WTC11 (cell line): ENCODE data around the gene POMT1. TPM values are rescaled to one million over a fixed set of nuclear protein-coding genes. Genes with fewer than 3 reads are reported as not detected.

Source experiments
- ATAC-seq: fragments of 200-7000 bp; cut with Tn5 transposase; 2 replicates; pipeline ENCODE4 v1.10.0; 2021; ENCODE audit warnings: mild to moderate bottlenecking, moderate library complexity
- CTCF ChIA-PET: fragments of 300-600 bp; sonication (Branson Sonifier 250); formaldehyde crosslinking; loops from one replicate; lab custom pipeline; 2021; ENCODE audit warnings: antibody characterized with exemption; lab: Charles Lee
- POLR2A ChIA-PET: fragments of 350-600 bp; sonication (Branson Sonifier 250); formaldehyde crosslinking; loops from one replicate; lab custom pipeline; 2021; ENCODE audit warnings: antibody characterized with exemption; lab: Charles Lee
- DNase-seq: peaks from one replicate; pipeline ENCODE4 v3.0.0; 2021; ENCODE audit warnings: low spot score
- H3K27ac Mint-ChIP-seq: 2 replicates; pipeline ENCODE4 v1.8.0; 2021; ENCODE audit warnings: mixed read lengths
- H3K27me3 Mint-ChIP-seq: 2 replicates; pipeline ENCODE4 v1.8.0; 2021; ENCODE audit warnings: low read depth, mild to moderate bottlenecking, moderate library complexity, mixed read lengths
- H3K36me3 Mint-ChIP-seq: 2 replicates; pipeline ENCODE4 v1.8.0; 2021; ENCODE audit warnings: mixed read lengths
- H3K4me1 Mint-ChIP-seq: 2 replicates; pipeline ENCODE4 v1.8.0; 2022; ENCODE audit warnings: mixed read lengths
- H3K4me3 Mint-ChIP-seq: 2 replicates; pipeline ENCODE4 v1.8.0; 2021; ENCODE audit warnings: mild to moderate bottlenecking, moderate library complexity, mixed read lengths
- H3K9me3 Mint-ChIP-seq: 2 replicates; pipeline ENCODE4 v1.8.0; 2021; ENCODE audit warnings: mixed read lengths
- ATF1 ChIP-seq: sonication (generic); formaldehyde crosslinking; IDR thresholded peaks from 2 replicates; pipeline ENCODE4 v1.8.1; 2023; ENCODE audit warnings: mild to moderate bottlenecking, moderate library complexity, missing genetic modification reagents
- ETV6 ChIP-seq: sonication (generic); formaldehyde crosslinking; IDR thresholded peaks from 2 replicates; pipeline ENCODE4 v1.8.1; 2022; ENCODE audit warnings: mild to moderate bottlenecking, missing genetic modification reagents
- FOXJ3 ChIP-seq: sonication (generic); formaldehyde crosslinking; IDR thresholded peaks from 2 replicates; pipeline ENCODE4 v1.9.0; 2021; ENCODE audit warnings: missing genetic modification reagents, mild to moderate bottlenecking, borderline replicate concordance
- NFE2L1 ChIP-seq: sonication (generic); formaldehyde crosslinking; IDR thresholded peaks from 2 replicates; pipeline ENCODE4 v1.8.1; 2023; ENCODE audit warnings: missing genetic modification reagents
- NR1H2 ChIP-seq: sonication (generic); formaldehyde crosslinking; IDR thresholded peaks from 2 replicates; pipeline ENCODE4 v1.9.0; 2021; ENCODE audit warnings: mild to moderate bottlenecking, moderate library complexity, missing genetic modification reagents
- PRRX2 ChIP-seq: fragments of 250-450 bp; sonication (Bioruptor Pico); IDR thresholded peaks from 2 replicates; pipeline ENCODE4 v1.8.0; 2021; ENCODE audit warnings: mild to moderate bottlenecking
- SMAD3 ChIP-seq: sonication (generic); formaldehyde crosslinking; IDR thresholded peaks from 2 replicates; pipeline ENCODE4 v1.8.0; 2022; ENCODE audit warnings: missing genetic modification reagents, mild to moderate bottlenecking, borderline replicate concordance
- TEAD1 ChIP-seq: sonication (generic); formaldehyde crosslinking; IDR thresholded peaks from 2 replicates; pipeline ENCODE4 v1.8.0; 2022; ENCODE audit warnings: mild to moderate bottlenecking, missing genetic modification reagents
- ZBTB21 ChIP-seq: sonication (generic); formaldehyde crosslinking; IDR thresholded peaks from 2 replicates; pipeline ENCODE4 v1.8.1; 2023; ENCODE audit warnings: mild to moderate bottlenecking, missing genetic modification reagents, borderline replicate concordance
- ZNF121 ChIP-seq: sonication (generic); formaldehyde crosslinking; IDR thresholded peaks from 2 replicates; pipeline ENCODE4 v1.8.0; 2023; ENCODE audit warnings: missing genetic modification reagents
- ZNF138 ChIP-seq: sonication (generic); formaldehyde crosslinking; conservative IDR thresholded peaks from 2 replicates; pipeline ENCODE4 v1.8.1; 2022; ENCODE audit warnings: mild to moderate bottlenecking, moderate library complexity, missing genetic modification reagents
- ZNF396 ChIP-seq: fragments of 250-450 bp; sonication (Bioruptor Pico); IDR thresholded peaks from 2 replicates; pipeline ENCODE4 v1.8.0; 2021; ENCODE audit warnings: mild to moderate bottlenecking, moderate library complexity, borderline replicate concordance
- ZNF423 ChIP-seq: fragments of 250-450 bp; sonication (Bioruptor Pico); IDR thresholded peaks from 2 replicates; pipeline ENCODE4 v2.1.2; 2022; ENCODE audit warnings: mild to moderate bottlenecking, moderate library complexity
- ZNF671 ChIP-seq: fragments of 250-450 bp; sonication (Bioruptor Pico); IDR thresholded peaks from 2 replicates; pipeline ENCODE4 v1.8.0; 2021; ENCODE audit warnings: mild to moderate bottlenecking
- total RNA-seq: library from RNA; stranded (reverse); gene quantifications from 3 replicates; pipeline ENCODE4 v1.2.3, GENCODE V29; 2021
- TF ChIP-seq, protein P1 (sequence below): sonication (generic); formaldehyde crosslinking; IDR thresholded peaks from 2 replicates; pipeline ENCODE4 v1.8.0; 2023; ENCODE audit warnings: missing genetic modification reagents, mild to moderate bottlenecking, borderline replicate concordance
- TF ChIP-seq, protein P2 (sequence below): sonication (generic); formaldehyde crosslinking; IDR thresholded peaks from 2 replicates; pipeline ENCODE4 v1.8.0; 2022; ENCODE audit warnings: mild to moderate bottlenecking, missing genetic modification reagents
- TF ChIP-seq, protein P3 (sequence below): fragments of 250-450 bp; sonication (Bioruptor Pico); IDR thresholded peaks from 2 replicates; pipeline ENCODE4 v1.9.0; 2021; ENCODE audit warnings: mild to moderate bottlenecking
- TF ChIP-seq, protein P4 (sequence below): sonication (generic); formaldehyde crosslinking; conservative IDR thresholded peaks from 2 replicates; pipeline ENCODE4 v1.8.1; 2022; ENCODE audit warnings: mild to moderate bottlenecking, missing genetic modification reagents
- TF ChIP-seq, protein P5 (sequence below): sonication (generic); formaldehyde crosslinking; IDR thresholded peaks from 2 replicates; pipeline ENCODE4 v1.8.0; 2022; ENCODE audit warnings: mild to moderate bottlenecking, missing genetic modification reagents
- TF ChIP-seq, protein P6 (sequence below): sonication (generic); formaldehyde crosslinking; IDR thresholded peaks from 2 replicates; pipeline ENCODE4 v1.8.0; 2023; ENCODE audit warnings: missing genetic modification reagents

The POMT1 gene
- total RNA-seq, 1 experiment from 2014 or later, result 36.2 TPM

DNA sequence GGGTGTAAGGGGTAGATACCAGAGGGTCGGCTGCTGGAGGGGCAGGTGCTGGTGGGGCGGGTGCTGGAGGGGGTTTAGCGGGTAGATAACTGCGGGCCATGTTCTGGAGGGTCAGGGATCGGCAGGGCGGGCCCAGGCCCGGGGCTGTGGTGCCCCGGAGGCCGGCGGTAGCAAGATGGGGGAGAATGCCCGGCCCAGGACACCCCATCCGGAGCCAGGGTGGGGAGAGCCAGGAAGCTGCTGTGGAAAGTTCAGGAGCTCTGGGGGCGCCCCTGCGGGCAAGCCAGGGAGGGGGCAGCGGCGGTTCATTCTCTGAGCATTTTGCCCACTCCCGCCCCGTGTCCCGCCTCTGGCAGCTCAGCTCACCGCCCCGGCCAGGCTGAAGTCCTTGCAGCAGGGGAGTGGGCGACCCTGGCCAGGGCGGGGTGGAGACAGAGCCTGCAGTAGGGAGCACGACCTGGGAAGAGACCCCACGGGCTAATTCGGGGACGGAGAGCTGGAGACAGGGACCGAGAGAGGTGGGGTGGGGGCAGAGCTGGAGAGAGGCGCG lies 43.1 kb downstream of the POMT1 start:
- CTCF ChIA-PET, result interaction anchor here (0.6 to 2.0 kb wide), 8 partner anchors 8 to 210 kb away, joined by 3 to 11 read pairs (median 3); no protein-coding TSS in a partner anchor
- peaks cover 53% of the 10 kb centered on the region for H3K9me3 Mint-ChIP-seq
- POLR2A ChIA-PET, result interaction anchor here (0.7 to 1.7 kb wide), 4 partner anchors 8 to 20 kb away, joined by 3 to 7 read pairs (median 4); no protein-coding TSS in a partner anchor
- peaks cover 41% of the 10 kb centered on the region for H3K36me3 Mint-ChIP-seq
- ATAC-seq (peak; percentile 59), DNase-seq (no peak)
- no peak overlapping the region for H3K27ac Mint-ChIP-seq
- TF ChIP-seq ZNF121 (CRISPR knock-in tag) (no peak), ZBTB21 (CRISPR knock-in tag) (no peak), ZNF138 (CRISPR knock-in tag) (no peak), ZNF671 (CRISPR knock-in tag) (no peak), FOXJ3 (no peak), ATF1 (CRISPR knock-in tag) (no peak), NR1H2 (CRISPR knock-in tag) (no peak), ZNF423 (CRISPR knock-in tag) (no peak), SMAD3 (no peak), ZNF396 (CRISPR knock-in tag) (no peak), NFE2L1 (CRISPR knock-in tag) (no peak), TEAD1 (no peak), PRRX2 (CRISPR knock-in tag) (no peak), ETV6 (CRISPR knock-in tag) (no peak)
- TF ChIP-seq, protein P1, sequence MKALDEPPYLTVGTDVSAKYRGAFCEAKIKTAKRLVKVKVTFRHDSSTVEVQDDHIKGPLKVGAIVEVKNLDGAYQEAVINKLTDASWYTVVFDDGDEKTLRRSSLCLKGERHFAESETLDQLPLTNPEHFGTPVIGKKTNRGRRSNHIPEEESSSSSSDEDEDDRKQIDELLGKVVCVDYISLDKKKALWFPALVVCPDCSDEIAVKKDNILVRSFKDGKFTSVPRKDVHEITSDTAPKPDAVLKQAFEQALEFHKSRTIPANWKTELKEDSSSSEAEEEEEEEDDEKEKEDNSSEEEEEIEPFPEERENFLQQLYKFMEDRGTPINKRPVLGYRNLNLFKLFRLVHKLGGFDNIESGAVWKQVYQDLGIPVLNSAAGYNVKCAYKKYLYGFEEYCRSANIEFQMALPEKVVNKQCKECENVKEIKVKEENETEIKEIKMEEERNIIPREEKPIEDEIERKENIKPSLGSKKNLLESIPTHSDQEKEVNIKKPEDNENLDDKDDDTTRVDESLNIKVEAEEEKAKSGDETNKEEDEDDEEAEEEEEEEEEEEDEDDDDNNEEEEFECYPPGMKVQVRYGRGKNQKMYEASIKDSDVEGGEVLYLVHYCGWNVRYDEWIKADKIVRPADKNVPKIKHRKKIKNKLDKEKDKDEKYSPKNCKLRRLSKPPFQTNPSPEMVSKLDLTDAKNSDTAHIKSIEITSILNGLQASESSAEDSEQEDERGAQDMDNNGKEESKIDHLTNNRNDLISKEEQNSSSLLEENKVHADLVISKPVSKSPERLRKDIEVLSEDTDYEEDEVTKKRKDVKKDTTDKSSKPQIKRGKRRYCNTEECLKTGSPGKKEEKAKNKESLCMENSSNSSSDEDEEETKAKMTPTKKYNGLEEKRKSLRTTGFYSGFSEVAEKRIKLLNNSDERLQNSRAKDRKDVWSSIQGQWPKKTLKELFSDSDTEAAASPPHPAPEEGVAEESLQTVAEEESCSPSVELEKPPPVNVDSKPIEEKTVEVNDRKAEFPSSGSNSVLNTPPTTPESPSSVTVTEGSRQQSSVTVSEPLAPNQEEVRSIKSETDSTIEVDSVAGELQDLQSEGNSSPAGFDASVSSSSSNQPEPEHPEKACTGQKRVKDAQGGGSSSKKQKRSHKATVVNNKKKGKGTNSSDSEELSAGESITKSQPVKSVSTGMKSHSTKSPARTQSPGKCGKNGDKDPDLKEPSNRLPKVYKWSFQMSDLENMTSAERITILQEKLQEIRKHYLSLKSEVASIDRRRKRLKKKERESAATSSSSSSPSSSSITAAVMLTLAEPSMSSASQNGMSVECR (CRISPR knock-in tag), result no peak
- TF ChIP-seq, protein P2, sequence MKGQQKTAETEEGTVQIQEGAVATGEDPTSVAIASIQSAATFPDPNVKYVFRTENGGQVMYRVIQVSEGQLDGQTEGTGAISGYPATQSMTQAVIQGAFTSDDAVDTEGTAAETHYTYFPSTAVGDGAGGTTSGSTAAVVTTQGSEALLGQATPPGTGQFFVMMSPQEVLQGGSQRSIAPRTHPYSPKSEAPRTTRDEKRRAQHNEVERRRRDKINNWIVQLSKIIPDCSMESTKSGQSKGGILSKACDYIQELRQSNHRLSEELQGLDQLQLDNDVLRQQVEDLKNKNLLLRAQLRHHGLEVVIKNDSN, result no peak
- TF ChIP-seq, protein P3, sequence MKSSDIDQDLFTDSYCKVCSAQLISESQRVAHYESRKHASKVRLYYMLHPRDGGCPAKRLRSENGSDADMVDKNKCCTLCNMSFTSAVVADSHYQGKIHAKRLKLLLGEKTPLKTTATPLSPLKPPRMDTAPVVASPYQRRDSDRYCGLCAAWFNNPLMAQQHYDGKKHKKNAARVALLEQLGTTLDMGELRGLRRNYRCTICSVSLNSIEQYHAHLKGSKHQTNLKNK (CRISPR knock-in tag), result no peak
- TF ChIP-seq, protein P4, sequence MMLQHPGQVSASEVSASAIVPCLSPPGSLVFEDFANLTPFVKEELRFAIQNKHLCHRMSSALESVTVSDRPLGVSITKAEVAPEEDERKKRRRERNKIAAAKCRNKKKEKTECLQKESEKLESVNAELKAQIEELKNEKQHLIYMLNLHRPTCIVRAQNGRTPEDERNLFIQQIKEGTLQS, result no peak
- TF ChIP-seq, protein P5, sequence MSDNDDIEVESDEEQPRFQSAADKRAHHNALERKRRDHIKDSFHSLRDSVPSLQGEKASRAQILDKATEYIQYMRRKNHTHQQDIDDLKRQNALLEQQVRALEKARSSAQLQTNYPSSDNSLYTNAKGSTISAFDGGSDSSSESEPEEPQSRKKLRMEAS (CRISPR knock-in tag), result no peak
- TF ChIP-seq, protein P6, sequence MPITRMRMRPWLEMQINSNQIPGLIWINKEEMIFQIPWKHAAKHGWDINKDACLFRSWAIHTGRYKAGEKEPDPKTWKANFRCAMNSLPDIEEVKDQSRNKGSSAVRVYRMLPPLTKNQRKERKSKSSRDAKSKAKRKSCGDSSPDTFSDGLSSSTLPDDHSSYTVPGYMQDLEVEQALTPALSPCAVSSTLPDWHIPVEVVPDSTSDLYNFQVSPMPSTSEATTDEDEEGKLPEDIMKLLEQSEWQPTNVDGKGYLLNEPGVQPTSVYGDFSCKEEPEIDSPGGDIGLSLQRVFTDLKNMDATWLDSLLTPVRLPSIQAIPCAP (CRISPR knock-in tag), result no peak
- H3K4me1 Mint-ChIP-seq, result peaks cover 7% of the 10 kb centered on the region
- H3K27me3 Mint-ChIP-seq, result peaks cover 75% of the 10 kb centered on the region
- peak overlapping the region; percentile 68 for H3K4me3 Mint-ChIP-seq
